Ovary (tissue), 9 donors: ENCODE measurements around the gene SLC7A14. TPM values are rescaled to one million over a fixed set of nuclear protein-coding genes. Genes with fewer than 3 reads are reported as not detected.

Source experiments
- DNase-seq, 5 donors: peaks; one replicate each; pipeline ENCODE4 v3.0.0-alpha.2; 2019 to 2020
- H3K27ac ChIP-seq, 2 donors: fragments of 200-600 bp; one replicate each; pipeline versions ENCODE4 v1.5.1 to v1.8.0; 2019 to 2022
- H3K27me3 ChIP-seq: fragments of 200-600 bp; one replicate; pipeline ENCODE4 v1.8.0; 2022
- H3K36me3 ChIP-seq: fragments of 200-600 bp; sonication (generic); one replicate; pipeline ENCODE4 v1.5.1; 2019
- H3K4me1 ChIP-seq: one replicate; pipeline ENCODE4 v1.8.1; 2013; ENCODE audit warnings: mild to moderate bottlenecking, moderate library complexity; ENCODE audit not compliant: insufficient read depth
- H3K4me3 ChIP-seq: fragments of 200-600 bp; sonication (generic); one replicate; pipeline ENCODE4 v1.5.1; 2017
- H3K9me3 ChIP-seq, 2 donors: fragments of 200-600 bp in 1 of 2; sonication (generic) in 1 of 2; one replicate each; pipeline versions ENCODE4 v1.5.1 to v1.8.1; 2013 to 2019; ENCODE audit warnings: mild to moderate bottlenecking in 1 of 2, moderate library complexity in 1 of 2
- EP300 ChIP-seq: sonication (generic); formaldehyde crosslinking; IDR thresholded peaks from one replicate; pipeline ENCODE4 v1.6.1; 2017; ENCODE audit warnings: antibody characterized with exemption
- POLR2A ChIP-seq: fragments of 450-650 bp; IDR thresholded peaks from one replicate; pipeline ENCODE4 v1.6.1; 2017; ENCODE audit warnings: antibody characterized with exemption, mild to moderate bottlenecking, moderate library complexity
- WGBS, 3 donors: extraction: QIAGEN DNeasy Blood & Tissue Kit in 1 of 3; methylation state at CpG; one replicate each; pipeline versions ENCODE4 v1.1.5 to v1.1.7; 2013 to 2017; 5-methylcytosine and 5-hydroxymethylcytosine counted together
- intact Hi-C, 4 donors: fragments of 100-400 bp; cut with DNase I; formaldehyde crosslinking; loops; one replicate each; pipeline versions ENCODE4 v1.11.0 to v1.15.1; 2022 to 2023
- polyA plus RNA-seq, 2 donors: library from polyadenylated mRNA; stranded (reverse); fragments of 200-250 nt in 1 of 2; fragments of 350-450 nt in 1 of 2; fragmentation: Illumina TruSeq in 1 of 2; extraction: RNeasy Lipid Tissue Mini Kit (QIAGEN cat#74804) in 1 of 2; gene quantifications; one replicate each; pipeline ENCODE4 v1.2.3, GENCODE V29; 2013 to 2014
- total RNA-seq, 7 donors: library from RNA; depleted of rRNA in 2 of 7; stranded (reverse); fragments of >200 nt in 2 of 7; fragmentation: NEBNext Ultra II Directional in 3 of 7; extraction: Animal tissue kit (Norgen Biotek cat#: 25700) in 3 of 7; gene quantifications; one replicate each; pipeline versions ENCODE4 v1.1.0 to v1.2.4, GENCODE V29; 2016 to 2023
- TF ChIP-seq, protein P1 (sequence below), 3 donors: fragments of 450-650 bp in 2 of 3; fragments of 200-600 bp in 1 of 3; IDR thresholded peaks; one replicate each; pipeline versions ENCODE4 v1.5.1 to v1.8.0; 2016 to 2022; ENCODE audit warnings: antibody characterized with exemption in 3 of 3, mild to moderate bottlenecking in 1 of 3
- donor health status: DM: no; HTN: no; CAD: no; lungs with moderate emphysema.
- donor health status: DM: no; HTN: no; CAD: no.
- donor health status: Bipolar disorder and iron deficiency.
- donor health status: DM: yes; HTN: yes; CAD: no.
- donor health status: DM: no; HTN: no; CAD: no.
- donor health status: DM: yes; HTN: yes; CAD: no.

The SLC7A14 gene
- total and polyA plus RNA-seq, 9 donors: under 0.01 to 0.20 (median 0.03) TPM; not detected in 2

DNA sequence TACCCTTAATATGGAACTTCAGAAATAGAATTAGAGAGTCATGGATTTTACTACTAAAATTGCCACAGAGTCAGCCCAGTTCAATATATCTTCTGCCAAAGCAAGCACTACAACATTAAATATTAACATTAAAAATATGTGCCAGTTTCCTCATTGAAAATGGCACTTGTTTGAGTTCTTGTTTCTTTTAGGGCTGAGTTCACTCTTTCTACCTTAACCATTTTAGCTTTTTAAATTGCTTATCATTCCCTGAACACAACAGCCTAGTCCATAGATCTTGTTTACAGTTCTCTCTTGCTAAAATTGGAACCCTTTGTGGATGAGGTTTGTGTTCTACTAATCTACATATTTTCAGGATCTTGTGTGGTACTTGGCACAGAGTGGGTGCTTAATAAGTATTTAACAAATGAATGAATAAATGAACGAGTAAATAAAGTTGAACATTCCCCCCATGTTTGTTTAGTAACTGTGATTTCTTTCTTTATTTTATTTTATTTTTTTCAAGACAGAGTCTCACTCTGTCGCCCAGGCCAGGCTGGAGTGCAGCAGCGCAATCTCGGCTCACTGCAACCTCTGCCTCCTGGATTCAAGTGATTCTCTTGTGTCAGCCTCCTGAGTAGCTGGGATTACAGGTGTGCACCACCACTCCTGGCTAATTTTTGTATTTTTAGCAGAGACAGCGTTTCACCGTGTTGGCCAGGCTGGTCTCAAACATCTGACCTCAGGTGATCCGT, 46.0 kb upstream of the SLC7A14 start:
- Histone ChIP-seq H3K4me3 (no peak overlapping the region), H3K9me3 (no peaks in the 10 kb centered on the region), H3K27ac (no peak overlapping the region), H3K27me3 (no peaks in the 10 kb centered on the region), H3K4me1 (no peaks in the 10 kb centered on the region), H3K36me3 (no peaks in the 10 kb centered on the region)
- TF ChIP-seq, protein P1, sequence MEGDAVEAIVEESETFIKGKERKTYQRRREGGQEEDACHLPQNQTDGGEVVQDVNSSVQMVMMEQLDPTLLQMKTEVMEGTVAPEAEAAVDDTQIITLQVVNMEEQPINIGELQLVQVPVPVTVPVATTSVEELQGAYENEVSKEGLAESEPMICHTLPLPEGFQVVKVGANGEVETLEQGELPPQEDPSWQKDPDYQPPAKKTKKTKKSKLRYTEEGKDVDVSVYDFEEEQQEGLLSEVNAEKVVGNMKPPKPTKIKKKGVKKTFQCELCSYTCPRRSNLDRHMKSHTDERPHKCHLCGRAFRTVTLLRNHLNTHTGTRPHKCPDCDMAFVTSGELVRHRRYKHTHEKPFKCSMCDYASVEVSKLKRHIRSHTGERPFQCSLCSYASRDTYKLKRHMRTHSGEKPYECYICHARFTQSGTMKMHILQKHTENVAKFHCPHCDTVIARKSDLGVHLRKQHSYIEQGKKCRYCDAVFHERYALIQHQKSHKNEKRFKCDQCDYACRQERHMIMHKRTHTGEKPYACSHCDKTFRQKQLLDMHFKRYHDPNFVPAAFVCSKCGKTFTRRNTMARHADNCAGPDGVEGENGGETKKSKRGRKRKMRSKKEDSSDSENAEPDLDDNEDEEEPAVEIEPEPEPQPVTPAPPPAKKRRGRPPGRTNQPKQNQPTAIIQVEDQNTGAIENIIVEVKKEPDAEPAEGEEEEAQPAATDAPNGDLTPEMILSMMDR (IDR thresholded peaks at IDR 0.05): no peak
- TF ChIP-seq EP300 (no peak), POLR2A (no peak)
- intact Hi-C loops: no loop called here
- no peak for DNase-seq
- 93 to 94% (median 94%) methylated on average over 7 of the region's 7 CpGs for WGBS, 3 donors

DNA sequence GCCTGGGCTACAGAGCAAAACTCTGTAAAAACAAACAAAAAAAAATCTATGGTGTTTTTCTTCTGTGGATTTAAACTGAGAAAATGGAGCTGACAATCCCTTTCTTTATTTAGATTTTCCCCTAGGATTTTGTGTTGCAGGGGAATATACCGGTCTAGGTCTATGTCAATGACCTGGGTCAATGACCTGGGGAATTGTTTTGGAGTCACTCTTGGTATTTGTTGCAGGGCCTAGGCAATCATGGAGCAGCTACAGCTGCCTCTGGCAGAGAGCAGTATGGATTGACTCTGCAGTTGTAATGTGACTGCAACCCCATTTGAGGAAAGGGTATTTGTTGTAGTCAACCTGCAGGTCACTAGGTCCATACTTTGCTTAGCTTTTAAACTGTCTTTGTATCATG, 37.6 kb upstream of the SLC7A14 start:
- Histone ChIP-seq H3K9me3 (no peaks in the 10 kb centered on the region), H3K4me3 (no peak overlapping the region), H3K27me3 (no peaks in the 10 kb centered on the region), H3K36me3 (no peaks in the 10 kb centered on the region), H3K4me1 (peaks cover 5% of the 10 kb centered on the region), H3K27ac (no peak overlapping the region)
- intact Hi-C loops: no loop called here
- TF ChIP-seq, protein P1 (IDR thresholded peaks at IDR 0.05): no peak
- TF ChIP-seq EP300 (no peak), POLR2A (no peak)
- DNase-seq: no peak
- WGBS, 3 donors: 21 to 24% (median 21%) methylated on average over 1 of the region's 1 CpG

DNA sequence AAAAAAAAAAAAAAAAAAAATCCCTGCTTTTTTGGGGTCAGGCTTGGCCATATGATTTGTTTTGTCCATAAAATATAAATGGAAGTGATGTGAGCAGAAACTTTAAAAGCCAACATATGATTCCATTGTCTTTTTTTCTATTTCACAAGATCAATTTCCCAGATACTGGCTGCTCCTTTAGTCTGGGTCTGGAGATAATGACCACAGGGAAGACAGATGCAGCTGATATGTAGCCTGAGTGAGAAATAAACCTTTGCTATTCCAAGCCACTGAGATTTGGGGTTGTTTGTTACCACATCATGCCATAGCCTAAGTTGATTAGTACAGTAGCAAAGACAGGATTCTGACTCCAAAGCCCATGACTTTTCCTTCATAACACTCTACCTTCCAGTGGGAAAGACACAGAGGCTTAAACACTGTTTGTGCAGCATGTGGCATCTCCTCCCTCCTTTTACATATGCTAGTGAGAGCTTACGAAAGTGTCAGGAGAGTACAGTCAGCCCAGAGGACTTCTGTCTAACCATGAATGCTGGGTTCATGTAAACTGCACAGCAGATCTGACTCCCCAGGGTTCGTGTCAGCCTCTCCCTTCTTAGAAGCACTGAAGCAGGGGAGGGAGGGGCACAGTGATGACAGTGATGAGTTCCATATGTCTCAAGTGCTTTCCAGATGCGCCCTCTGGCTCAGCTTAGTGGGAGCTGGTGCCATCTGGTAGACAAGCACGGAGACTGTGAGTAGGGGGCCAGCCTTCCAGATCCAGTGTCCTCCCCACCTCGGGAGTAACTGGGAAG, 36.7 kb upstream of the SLC7A14 start:
- intact Hi-C loops: no loop called here
- H3K4me3 ChIP-seq: no peak overlapping the region
- no peaks in the 10 kb centered on the region for H3K9me3 ChIP-seq
- H3K4me1 ChIP-seq: peaks cover 5% of the 10 kb centered on the region
- H3K27ac ChIP-seq: peak overlapping the region in 1 of 2 donors; percentile 23
- no peaks in the 10 kb centered on the region for H3K27me3 ChIP-seq
- 3 to 6% (median 4%) methylated on average over 5 of the region's 5 CpGs for WGBS, 3 donors
- no peaks in the 10 kb centered on the region for H3K36me3 ChIP-seq
- peak; percentile 47 to 64 (median 55) for DNase-seq
- TF ChIP-seq EP300 (no peak), POLR2A (no peak)
- TF ChIP-seq, protein P1 (IDR thresholded peaks at IDR 0.05): no peak

DNA sequence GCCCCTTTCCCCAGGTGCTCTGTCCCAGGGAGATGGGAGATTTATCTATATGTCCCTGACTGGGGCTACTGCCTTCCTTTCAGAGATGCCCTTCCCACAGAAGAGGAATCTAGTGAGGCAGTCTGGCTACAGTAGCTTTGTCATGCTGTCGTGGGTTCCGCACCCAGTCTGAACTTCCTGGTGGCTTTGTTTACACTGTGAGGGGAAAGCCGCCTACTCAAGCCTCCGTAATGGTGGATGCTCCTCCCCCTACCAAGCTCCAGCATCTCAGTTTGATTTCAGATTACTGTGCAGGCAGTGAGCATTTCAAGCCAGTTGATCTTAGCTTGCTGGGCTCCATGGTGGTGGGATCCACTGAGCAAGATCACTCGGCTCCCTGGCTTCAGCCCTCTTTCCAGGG, 35.4 kb upstream of the SLC7A14 start:
- DNase-seq: no peak
- no peak for TF ChIP-seq POLR2A
- TF ChIP-seq EP300: no peak
- TF ChIP-seq, protein P1 (IDR thresholded peaks at IDR 0.05): no peak
- H3K36me3 ChIP-seq: no peaks in the 10 kb centered on the region
- H3K27ac ChIP-seq: no peak overlapping the region
- H3K27me3 ChIP-seq: no peaks in the 10 kb centered on the region
- no peak overlapping the region for H3K4me3 ChIP-seq
- 89 to 94% (median 91%) methylated on average over 5 of the region's 5 CpGs for WGBS, 3 donors
- peaks cover 5% of the 10 kb centered on the region for H3K4me1 ChIP-seq
- H3K9me3 ChIP-seq: no peaks in the 10 kb centered on the region
- intact Hi-C loops: no loop called here
